Measurements from ENCODE around the gene SOX6. TPM values are rescaled to one million over a fixed set of nuclear protein-coding genes. Genes with fewer than 3 reads are reported as not detected.

SOX6 gene
- polyA plus RNA-seq, 1 of the 3 experiments (the other 2 are of a cell fraction), result 0.03 TPM

GRCh38 chr11:16151138-16151537 lies 205.2 kb downstream of the SOX6 start:
- Histone ChIP-seq H3F3A (replicated peaks; ENCODE audit: insufficient read depth) (no peaks in the 10 kb centered on the region), H3K9me3 (no peaks in the 10 kb centered on the region), H3K4me1 (ENCODE audit: control insufficient read depth in 1 of 2, insufficient read depth in 2 of 2, low read depth in 1 of 2, low read length in 1 of 2) (peaks cover 0 to 4% of the 10 kb centered on the region in 2 experiments; a peak in 2 of 4 replicates), H3K27ac (ENCODE audit: low read depth in 2 of 2, low read length in 1 of 2) (no peak overlapping the region), H3K79me2 (ENCODE audit: insufficient read depth) (no peaks in the 10 kb centered on the region), H3K4me3 (ENCODE audit: low read depth in 2 of 2, low read length in 1 of 2) (no peak overlapping the region), H4K20me1 (ENCODE audit: insufficient read depth) (no peaks in the 10 kb centered on the region), H3K27me3 (ENCODE audit: insufficient read depth) (no peaks in the 10 kb centered on the region), H2AFZ (ENCODE audit: low read depth) (no peak overlapping the region), H3K36me3 (replicated peaks in 1 of 2; ENCODE audit: control insufficient read depth in 1 of 2, insufficient read depth in 2 of 2, low read length in 1 of 2) (no peaks in the 10 kb centered on the region), H3K9me2 (no peaks in the 10 kb centered on the region), H3K4me2 (no peak overlapping the region), H3K9ac (no peak overlapping the region)
- no peak for DNase-seq
- WGBS (ENCODE audit: low lambda C conversion rate), result 78% methylated on average over 6 of the region's 6 CpGs
- ChIA-PET POLR2A (no interaction called here), CTCF (interaction anchor here (2.3 kb wide), 1 partner anchor 14 kb away, joined by 5 read pairs; no protein-coding TSS in a partner anchor)
- TF ChIP-seq RCOR1 (IDR thresholded peaks at IDR 0.05; ENCODE audit: low read length) (no peak), REST (IDR thresholded peaks at IDR 0.05; ENCODE audit: low read depth, low read length) (no peak), MEF2A (IDR thresholded peaks at IDR 0.05; ENCODE audit: borderline replicate concordance, low read depth) (no peak), RAD21 (IDR thresholded peaks at IDR 0.05; ENCODE audit: low read length) (no peak), MAX (IDR thresholded peaks at IDR 0.05; ENCODE audit: low read depth) (no peak), GATA2 (CRISPR knock-in tag; IDR thresholded peaks at IDR 0.05) (no peak), FOXJ3 (CRISPR knock-in tag; IDR thresholded peaks at IDR 0.05) (no peak), FOSL2 (IDR thresholded peaks at IDR 0.05; ENCODE audit: borderline replicate concordance, low read depth) (no peak)

- TF ChIP-seq RFX5 (IDR thresholded peaks at IDR 0.05; ENCODE audit: low read length) (no peak), SIN3A (IDR thresholded peaks at IDR 0.05; ENCODE audit: borderline replicate concordance, low read depth, low read length) (no peak), EZH2phosphoT487 (IDR thresholded peaks at IDR 0.05; ENCODE audit: borderline replicate concordance, low read depth) (no peak), TCF12 (IDR thresholded peaks at IDR 0.05) (no peak), REST (IDR thresholded peaks at IDR 0.05; ENCODE audit: low read depth, low read length) (no peak), CTCF (IDR thresholded peaks at IDR 0.05) (no peak), MXI1 (IDR thresholded peaks at IDR 0.05; ENCODE audit: low read depth, low read length) (no peak), ZBTB33 (IDR thresholded peaks at IDR 0.05; ENCODE audit: borderline replicate concordance, low read depth) (no peak), FOXJ3 (CRISPR knock-in tag; IDR thresholded peaks at IDR 0.05) (no peak)
- no peaks in the 10 kb centered on the region for H3K9me3 ChIP-seq
- CTCF ChIA-PET, result interaction anchor here (0.9 to 2.3 kb wide), 3 partner anchors 10 to 379 kb away, joined by 3 to 5 read pairs (median 4); no protein-coding TSS in a partner anchor
Measured at GRCh38 chr11:16149476-16149875, 206.9 kb downstream of the SOX6 start.

More at GRCh38 chr11:16149476-16149875, 206.9 kb downstream of the SOX6 start:
- 72% methylated on average over 1 of the region's 1 CpG for WGBS (ENCODE audit: low lambda C conversion rate)
- no peak for DNase-seq
- no peaks in the 10 kb centered on the region for H3K79me2 ChIP-seq (ENCODE audit: insufficient read depth)
- no peaks in the 10 kb centered on the region for H3K9me2 ChIP-seq
- no peaks in the 10 kb centered on the region for H3K36me3 ChIP-seq (replicated peaks in 1 of 2; ENCODE audit: control insufficient read depth in 1 of 2, insufficient read depth in 2 of 2, low read length in 1 of 2)
- no peaks in the 10 kb centered on the region for H3F3A ChIP-seq (replicated peaks; ENCODE audit: insufficient read depth)
- H3K27me3 ChIP-seq (ENCODE audit: insufficient read depth), result no peaks in the 10 kb centered on the region
- no peak overlapping the region for H2AFZ ChIP-seq (ENCODE audit: low read depth)
- H3K27ac ChIP-seq (ENCODE audit: low read depth in 2 of 2, low read length in 1 of 2), result no peak overlapping the region
- no peak overlapping the region for H3K4me2 ChIP-seq
- H4K20me1 ChIP-seq (ENCODE audit: insufficient read depth), result no peaks in the 10 kb centered on the region
- H3K9ac ChIP-seq, result no peak overlapping the region
- no peak overlapping the region for H3K4me3 ChIP-seq (ENCODE audit: low read depth in 2 of 2, low read length in 1 of 2)
- POLR2A ChIA-PET, result no interaction called here
- H3K4me1 ChIP-seq (ENCODE audit: control insufficient read depth in 1 of 2, insufficient read depth in 2 of 2, low read depth in 1 of 2, low read length in 1 of 2), result peaks cover 0 to 4% of the 10 kb centered on the region in 2 experiments; a peak in 2 of 4 replicates

Data from SK-N-SH (cell line).